Measurements from ENCODE around the gene RBM42. TPM values are rescaled to one million over a fixed set of nuclear protein-coding genes. Genes with fewer than 3 reads are reported as not detected.

Gene RBM42
- total and polyA plus RNA-seq, 2 donors (not counting 1 experiment from before 2014, with no cell fraction given): 29.9 to 32.9 TPM

DNA sequence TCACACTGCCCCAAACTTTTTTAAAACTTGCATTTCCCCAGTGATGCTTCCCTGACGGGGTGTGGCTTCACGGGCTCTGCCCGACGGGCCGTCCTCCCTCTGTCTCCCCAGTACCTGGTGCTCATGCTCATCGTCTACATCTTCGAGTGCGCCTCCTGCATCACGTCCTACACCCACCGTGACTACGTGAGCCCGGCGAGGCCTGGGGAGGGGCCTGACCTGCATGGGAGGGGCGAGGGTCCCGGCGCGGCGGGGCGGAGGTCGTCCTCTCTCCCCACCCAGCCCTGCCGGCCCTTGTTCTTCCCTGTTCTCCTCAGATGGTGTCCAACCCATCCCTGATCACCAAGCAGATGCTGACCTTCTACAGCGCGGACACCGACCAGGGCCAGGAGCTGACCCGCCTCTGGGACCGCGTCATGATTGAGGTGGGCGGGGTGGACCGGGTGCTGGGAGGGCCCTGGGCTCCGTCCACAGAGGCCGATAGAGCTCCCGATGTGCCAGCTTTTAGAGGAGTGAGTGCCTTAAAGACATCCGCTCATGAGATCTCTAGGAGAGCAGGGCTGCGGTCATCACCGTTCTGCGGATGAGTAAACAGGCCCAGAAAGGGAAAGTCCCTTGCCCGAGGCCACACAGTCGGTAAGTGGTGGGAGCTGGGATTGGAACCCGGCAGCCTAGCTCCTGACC is 44.4 kb downstream of the RBM42 start:
- Histone ChIP-seq H3K4me3 (replicated peaks in 1 of 4; ENCODE audit: control extremely low read depth in 1 of 4, insufficient read depth in 1 of 4, low read depth in 3 of 4, low read length in 4 of 4) (peak overlapping the region in 3 of 4 experiments; percentile 5 to 46 (median 32)), H3K36me3 (ENCODE audit: control insufficient read depth, insufficient read depth, low read length) (no peaks in the 10 kb centered on the region), H3K4me1 (ENCODE audit: control insufficient read depth, extremely low read depth, insufficient read depth, low read length) (no peaks in the 10 kb centered on the region), H3K79me2 (ENCODE audit: control insufficient read depth, insufficient read depth, low read length) (no peaks in the 10 kb centered on the region), H3K9me3 (ENCODE audit: control insufficient read depth, insufficient read depth, low read depth, low read length) (no peaks in the 10 kb centered on the region), H3K27ac (ENCODE audit: insufficient read depth, low read length) (no peak overlapping the region), H2AFZ (ENCODE audit: low read length) (peak overlapping the region; percentile 70), H4K20me1 (ENCODE audit: control insufficient read depth, extremely low read depth, insufficient read depth, low read length) (no peaks in the 10 kb centered on the region), H3K27me3 (ENCODE audit: control insufficient read depth, insufficient read depth, low read length) (peaks cover 3% of the 10 kb centered on the region), H3K4me2 (ENCODE audit: extremely low read depth, insufficient read depth, low read length) (peak overlapping the region; percentile 62), H3K9ac (ENCODE audit: insufficient read depth, low read length) (no peak overlapping the region)
- TF ChIP-seq, protein P1, sequence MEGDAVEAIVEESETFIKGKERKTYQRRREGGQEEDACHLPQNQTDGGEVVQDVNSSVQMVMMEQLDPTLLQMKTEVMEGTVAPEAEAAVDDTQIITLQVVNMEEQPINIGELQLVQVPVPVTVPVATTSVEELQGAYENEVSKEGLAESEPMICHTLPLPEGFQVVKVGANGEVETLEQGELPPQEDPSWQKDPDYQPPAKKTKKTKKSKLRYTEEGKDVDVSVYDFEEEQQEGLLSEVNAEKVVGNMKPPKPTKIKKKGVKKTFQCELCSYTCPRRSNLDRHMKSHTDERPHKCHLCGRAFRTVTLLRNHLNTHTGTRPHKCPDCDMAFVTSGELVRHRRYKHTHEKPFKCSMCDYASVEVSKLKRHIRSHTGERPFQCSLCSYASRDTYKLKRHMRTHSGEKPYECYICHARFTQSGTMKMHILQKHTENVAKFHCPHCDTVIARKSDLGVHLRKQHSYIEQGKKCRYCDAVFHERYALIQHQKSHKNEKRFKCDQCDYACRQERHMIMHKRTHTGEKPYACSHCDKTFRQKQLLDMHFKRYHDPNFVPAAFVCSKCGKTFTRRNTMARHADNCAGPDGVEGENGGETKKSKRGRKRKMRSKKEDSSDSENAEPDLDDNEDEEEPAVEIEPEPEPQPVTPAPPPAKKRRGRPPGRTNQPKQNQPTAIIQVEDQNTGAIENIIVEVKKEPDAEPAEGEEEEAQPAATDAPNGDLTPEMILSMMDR (conservative IDR thresholded peaks at IDR 0.05 in 1 of 2, IDR thresholded peaks at IDR 0.05 in 1 of 2; ENCODE audit: low read depth in 1 of 2, low read length in 2 of 2): no peak
- TF ChIP-seq EZH2 (IDR thresholded peaks at IDR 0.05; ENCODE audit: low read length, missing control alignments): no peak
- DNase-seq (ENCODE audit: low read depth in 2 of 2): peak; percentile 18 to 43

DNA sequence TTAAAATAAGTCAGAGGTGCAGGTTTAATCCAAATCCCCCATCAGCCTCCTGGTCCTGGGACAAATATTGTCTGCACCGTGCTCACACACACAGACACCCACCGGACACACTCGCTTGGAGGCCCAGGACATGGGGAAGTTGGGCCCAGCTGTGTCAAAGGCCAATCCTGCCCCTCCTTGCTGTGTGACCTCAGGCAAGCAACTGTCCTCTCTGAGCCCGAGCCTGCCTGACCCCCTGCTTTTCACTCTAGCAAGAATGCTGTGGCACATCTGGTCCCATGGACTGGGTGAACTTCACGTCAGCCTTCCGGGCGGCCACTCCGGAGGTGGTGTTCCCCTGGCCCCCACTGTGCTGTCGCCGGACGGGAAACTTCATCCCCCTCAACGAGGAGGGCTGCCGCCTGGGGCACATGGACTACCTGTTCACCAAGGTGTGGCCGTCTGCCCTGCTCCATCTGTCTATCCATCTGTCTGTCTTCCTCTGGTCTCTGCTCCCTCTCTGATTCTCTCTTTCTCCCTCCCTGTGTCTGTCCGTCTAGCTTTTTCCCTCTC is 46.8 kb downstream of the RBM42 start:
- no peaks in the 10 kb centered on the region for H3K4me1 ChIP-seq (ENCODE audit: control insufficient read depth, extremely low read depth, insufficient read depth, low read length)
- H3K36me3 ChIP-seq (ENCODE audit: control insufficient read depth, insufficient read depth, low read length): no peaks in the 10 kb centered on the region
- H3K27me3 ChIP-seq (ENCODE audit: control insufficient read depth, insufficient read depth, low read length): peaks cover 3% of the 10 kb centered on the region
- H2AFZ ChIP-seq (ENCODE audit: low read length): no peak overlapping the region
- no peak for TF ChIP-seq EZH2 (IDR thresholded peaks at IDR 0.05; ENCODE audit: low read length, missing control alignments)
- TF ChIP-seq, protein P1 (conservative IDR thresholded peaks at IDR 0.05 in 1 of 2, IDR thresholded peaks at IDR 0.05 in 1 of 2; ENCODE audit: low read depth in 1 of 2, low read length in 2 of 2): no peak
- no peak overlapping the region for H3K27ac ChIP-seq (ENCODE audit: insufficient read depth, low read length)
- no peak overlapping the region for H3K4me2 ChIP-seq (ENCODE audit: extremely low read depth, insufficient read depth, low read length)
- DNase-seq (ENCODE audit: low read depth in 2 of 2): no peak
- H3K79me2 ChIP-seq (ENCODE audit: control insufficient read depth, insufficient read depth, low read length): no peaks in the 10 kb centered on the region
- H3K4me3 ChIP-seq (replicated peaks in 1 of 4; ENCODE audit: control extremely low read depth in 1 of 4, insufficient read depth in 1 of 4, low read depth in 3 of 4, low read length in 4 of 4): no peak overlapping the region
- no peak overlapping the region for H3K9ac ChIP-seq (ENCODE audit: insufficient read depth, low read length)
- no peaks in the 10 kb centered on the region for H3K9me3 ChIP-seq (ENCODE audit: control insufficient read depth, insufficient read depth, low read depth, low read length)
- H4K20me1 ChIP-seq (ENCODE audit: control insufficient read depth, extremely low read depth, insufficient read depth, low read length): no peaks in the 10 kb centered on the region

Other genes starting within 250 kb of the RBM42 start
- not detected in 2 replicates for gene FFAR2, start 180.8 kb upstream of the RBM42 start, total RNA-seq
- not detected in 2 replicates for gene FFAR2, start 180.8 kb upstream of the RBM42 start, polyA plus RNA-seq
- gene KRTDAP, start 138.6 kb upstream of the RBM42 start, total RNA-seq: not detected in 2 replicates
- not detected in 2 replicates for gene KRTDAP, start 138.6 kb upstream of the RBM42 start, polyA plus RNA-seq
- 14.2 and 29.3 TPM in 2 replicates for gene DMKN, start 115.4 kb upstream of the RBM42 start, total RNA-seq
- gene DMKN, start 115.4 kb upstream of the RBM42 start, polyA plus RNA-seq: 2.1 and 2.8 TPM in 2 replicates
- gene SBSN, start 100.7 kb upstream of the RBM42 start, total RNA-seq: 4.1 and 9.0 TPM in 2 replicates
- gene SBSN, start 100.7 kb upstream of the RBM42 start, polyA plus RNA-seq: 1.6 TPM in 2 replicates
- not detected in 2 replicates for gene GAPDHS, start 95.6 kb upstream of the RBM42 start, total RNA-seq
- gene GAPDHS, start 95.6 kb upstream of the RBM42 start, polyA plus RNA-seq: not detected in 2 replicates
- gene TMEM147, start 83.4 kb upstream of the RBM42 start, total RNA-seq: 79.6 and 95.3 TPM in 2 replicates
- 72.4 and 76.2 TPM in 2 replicates for gene TMEM147, start 83.4 kb upstream of the RBM42 start, polyA plus RNA-seq
- not detected in 2 replicates for gene ATP4A, start 65.4 kb upstream of the RBM42 start, total RNA-seq
- gene ATP4A, start 65.4 kb upstream of the RBM42 start, polyA plus RNA-seq: not detected in 2 replicates
- gene PMIS2, start 42.9 kb upstream of the RBM42 start, total RNA-seq: not detected in 2 replicates
- gene PMIS2, start 42.9 kb upstream of the RBM42 start, polyA plus RNA-seq: not detected in 2 replicates
- 3.9 and 4.0 TPM in 2 replicates for gene HAUS5, start 16.3 kb upstream of the RBM42 start, total RNA-seq
- 2.5 and 4.7 TPM in 2 replicates for gene HAUS5, start 16.3 kb upstream of the RBM42 start, polyA plus RNA-seq
- 0.50 and 0.51 TPM in 2 replicates for gene ETV2, start 12.7 kb downstream of the RBM42 start, total RNA-seq
- 0.12 and 0.18 TPM in 2 replicates for gene ETV2, start 12.7 kb downstream of the RBM42 start, polyA plus RNA-seq
- gene COX6B1, start 19.3 kb downstream of the RBM42 start, total RNA-seq: 194 and 279 TPM in 2 replicates
- 382 and 499 TPM in 2 replicates for gene COX6B1, start 19.3 kb downstream of the RBM42 start, polyA plus RNA-seq
- gene UPK1A, start 37.5 kb downstream of the RBM42 start, total RNA-seq: not detected in 2 replicates
- 0.06 and 0.27 TPM in 2 replicates for gene UPK1A, start 37.5 kb downstream of the RBM42 start, polyA plus RNA-seq
- gene ZBTB32, start 75.5 kb downstream of the RBM42 start, total RNA-seq: not detected in 2 replicates
- gene ZBTB32, start 75.5 kb downstream of the RBM42 start, polyA plus RNA-seq: not detected in 2 replicates
- gene KMT2B, start 89.0 kb downstream of the RBM42 start, total RNA-seq: 3.9 and 5.4 TPM in 2 replicates
- gene KMT2B, start 89.0 kb downstream of the RBM42 start, polyA plus RNA-seq: 7.4 and 12.5 TPM in 2 replicates
- 0.17 and 0.51 TPM in 2 replicates for gene IGFLR1, start 113.4 kb downstream of the RBM42 start, total RNA-seq
- 0.75 and 2.1 TPM in 2 replicates for gene IGFLR1, start 113.4 kb downstream of the RBM42 start, polyA plus RNA-seq
- gene U2AF1L4, start 116.4 kb downstream of the RBM42 start, total RNA-seq: 5.9 and 9.1 TPM in 2 replicates
- gene U2AF1L4, start 116.4 kb downstream of the RBM42 start, polyA plus RNA-seq: 11.9 and 13.8 TPM in 2 replicates
- 15.7 and 16.0 TPM in 2 replicates for gene PSENEN, start 116.6 kb downstream of the RBM42 start, total RNA-seq
- 31.4 and 35.5 TPM in 2 replicates for gene PSENEN, start 116.6 kb downstream of the RBM42 start, polyA plus RNA-seq
- gene LIN37, start 119.5 kb downstream of the RBM42 start, total RNA-seq: 6.4 and 10.0 TPM in 2 replicates
- 8.5 and 10.3 TPM in 2 replicates for gene LIN37, start 119.5 kb downstream of the RBM42 start, polyA plus RNA-seq
- 47.8 and 54.3 TPM in 2 replicates for gene HSPB6, start 128.0 kb downstream of the RBM42 start, total RNA-seq
- 53.1 and 71.0 TPM in 2 replicates for gene HSPB6, start 128.0 kb downstream of the RBM42 start, polyA plus RNA-seq
- gene PROSER3, start 129.1 kb downstream of the RBM42 start, total RNA-seq: 2.6 and 3.8 TPM in 2 replicates
- 8.1 and 12.9 TPM in 2 replicates for gene PROSER3, start 129.1 kb downstream of the RBM42 start, polyA plus RNA-seq
- gene ARHGAP33, start 146.5 kb downstream of the RBM42 start, total RNA-seq: 2.1 and 2.3 TPM in 2 replicates
- 0.58 and 1.7 TPM in 2 replicates for gene ARHGAP33, start 146.5 kb downstream of the RBM42 start, polyA plus RNA-seq
- gene PRODH2, start 183.8 kb downstream of the RBM42 start, total RNA-seq: not detected in 2 replicates
- not detected in 2 replicates for gene PRODH2, start 183.8 kb downstream of the RBM42 start, polyA plus RNA-seq
- not detected in 2 replicates for gene NPHS1, start 223.5 kb downstream of the RBM42 start, total RNA-seq
- not detected in 2 replicates for gene NPHS1, start 223.5 kb downstream of the RBM42 start, polyA plus RNA-seq
- gene KIRREL2, start 227.9 kb downstream of the RBM42 start, total RNA-seq: under 0.01 TPM in 1 of 2 replicates, not detected in the other
- not detected in 2 replicates for gene KIRREL2, start 227.9 kb downstream of the RBM42 start, polyA plus RNA-seq
- 0.99 and 2.6 TPM in 2 replicates for gene APLP1, start 239.5 kb downstream of the RBM42 start, total RNA-seq
- 3.7 and 4.1 TPM in 2 replicates for gene APLP1, start 239.5 kb downstream of the RBM42 start, polyA plus RNA-seq